GM12878 (cell line): ENCODE data around the gene CELF2. TPM values are rescaled to one million over a fixed set of nuclear protein-coding genes. Genes with fewer than 3 reads are reported as not detected.

Source experiments
- ATAC-seq: fragments of 200-7000 bp; cut with Tn5 transposase; 3 replicates; pipeline ENCODE4 v1.9.1; 2020; ENCODE audit warnings: mild to moderate bottlenecking, moderate library complexity
- BruUV-seq: library from RNA; stranded (reverse); fragments of 400-500 nt; replicated peaks from 2 replicates; lab custom pipeline; 2021; lab: Mats Ljungman, UMichigan
- CTCF ChIA-PET: fragments of 300-600 bp; sonication (Branson Sonifier 250); formaldehyde crosslinking; extraction: SDS; loops from one replicate; lab custom pipeline; 2021; ENCODE audit warnings: inconsistent platforms; lab: Yijun Ruan, JAX
- POLR2A ChIA-PET: fragments of 350-600 bp; formaldehyde crosslinking; extraction: SDS; loops from one replicate; lab custom pipeline; 2021; ENCODE audit warnings: inconsistent platforms; lab: Charles Lee
- RAD21 ChIA-PET: fragments of 300-600 bp; sonication (Branson Sonifier 250); formaldehyde crosslinking; loops from one replicate; lab custom pipeline; 2023; ENCODE audit warnings: antibody characterized with exemption; ENCODE audit not compliant: unreplicated experiment; lab: Charles Lee
- SMC1A ChIA-PET: fragments of 300-600 bp; sonication (Branson Sonifier 250); formaldehyde crosslinking; loops from one replicate; lab custom pipeline; 2023; ENCODE audit not compliant: unreplicated experiment, uncharacterized antibody; lab: Charles Lee
- DNase-seq: peaks from one replicate; pipeline ENCODE4 v3.0.0-alpha.2; 2011; ENCODE audit warnings: low read depth, low spot score
- FAIRE-seq: peaks from 3 replicates; lab custom pipeline; 2011; peaks lifted over from hg19 to GRCh38; lab: Jason Lieb, UNC
- H2AFZ ChIP-seq: 2 replicates; pipeline ENCODE4 v1.6.0; 2011; ENCODE audit warnings: low read depth, low read length, control low read depth; ENCODE audit not compliant: control insufficient read depth
- H3K27ac ChIP-seq: 2 replicates; pipeline ENCODE4 v1.5.1; 2011; ENCODE audit warnings: control low read depth; ENCODE audit not compliant: control insufficient read depth, insufficient read depth
- H3K27me3 ChIP-seq, 2 experiments: replicated peaks in 1 of 2; 2 replicates each; pipeline versions ENCODE4 v1.6.0 to v1.6.1; 2011; ENCODE audit warnings: low read length in 1 of 2; ENCODE audit not compliant: control insufficient read depth in 2 of 2, insufficient read depth in 2 of 2
- H3K36me3 ChIP-seq, 2 experiments: 2 replicates each; pipeline ENCODE4 v1.5.1; 2011; ENCODE audit warnings: low read length in 1 of 2; ENCODE audit not compliant: control insufficient read depth in 2 of 2, insufficient read depth in 2 of 2
- H3K4me1 ChIP-seq: 2 replicates; pipeline ENCODE4 v1.6.1; 2011; ENCODE audit warnings: mild to moderate bottlenecking, low read length, moderate library complexity, mixed read lengths; ENCODE audit not compliant: control insufficient read depth, insufficient read depth
- H3K4me2 ChIP-seq: 2 replicates; pipeline ENCODE4 v1.6.0; 2011; ENCODE audit warnings: control low read depth; ENCODE audit not compliant: control insufficient read depth, insufficient read depth
- H3K4me3 ChIP-seq: fragments of 200-600 bp; sonication (generic); 2 replicates; pipeline ENCODE4 v1.5.1; 2016
- H3K79me2 ChIP-seq: 2 replicates; pipeline ENCODE4 v1.6.0; 2011; ENCODE audit warnings: low read length; ENCODE audit not compliant: control insufficient read depth, insufficient read depth
- H3K9ac ChIP-seq: 2 replicates; pipeline ENCODE4 v1.8.0; 2011; ENCODE audit warnings: low read length, control low read depth, mixed read lengths; ENCODE audit not compliant: control insufficient read depth, insufficient read depth
- H3K9me3 ChIP-seq: replicated peaks from 3 replicates; pipeline ENCODE4 v1.5.1; 2011; ENCODE audit warnings: mild to moderate bottlenecking, low read length; ENCODE audit not compliant: control insufficient read depth, insufficient read depth
- H4K20me1 ChIP-seq: 2 replicates; pipeline ENCODE4 v1.6.0; 2011; ENCODE audit not compliant: control insufficient read depth, insufficient read depth
- ETV6 ChIP-seq, 2 experiments: fragments of 450-650 bp in 1 of 2; IDR thresholded peaks in 1 of 2; conservative IDR thresholded peaks in 1 of 2; 2 replicates each; pipeline ENCODE4 v1.6.1; 2014; ENCODE audit warnings: antibody characterized with exemption in 1 of 2, borderline replicate concordance in 1 of 2, low read depth in 1 of 2, mild to moderate bottlenecking in 1 of 2, moderate library complexity in 1 of 2
- GABPA ChIP-seq: IDR thresholded peaks from 2 replicates; pipeline ENCODE4 v1.6.1; 2014; ENCODE audit warnings: antibody characterized with exemption, low read depth, mild to moderate bottlenecking, inconsistent platforms
- IKZF1 ChIP-seq: fragments of 450-650 bp; conservative IDR thresholded peaks from 2 replicates; pipeline ENCODE4 v1.6.1; 2017; ENCODE audit warnings: antibody characterized with exemption, mild to moderate bottlenecking
- POLR2A ChIP-seq: IDR thresholded peaks from 2 replicates; pipeline ENCODE4 v1.6.1; 2011; ENCODE audit warnings: low read depth, mild to moderate bottlenecking, low read length
- ZZZ3 ChIP-seq: IDR thresholded peaks from 2 replicates; pipeline ENCODE4 v1.6.1; 2011; ENCODE audit warnings: low read depth; ENCODE audit not compliant: control insufficient read depth, insufficient read length
- WGBS: methylation state at CpG from one replicate; pipeline ENCODE4 v1.1.6; 2016; ENCODE audit warnings: low lambda C conversion rate; ENCODE audit not compliant: insufficient replicate concordance, insufficient coverage; ENCODE audit errors: missing lambda C conversion rate; 5-methylcytosine and 5-hydroxymethylcytosine counted together
- in situ Hi-C: fragments of 300-500 bp; cut with MboI; formaldehyde crosslinking; loops from 9 replicates; pipeline ENCODE4 v1.14.3; 2018; ENCODE audit warnings: mixed read lengths
- intact Hi-C: fragments of 100-400 bp; cut with micrococcal nuclease; formaldehyde crosslinking; loops from one replicate; pipeline ENCODE4 v1.14.2; 2022; ENCODE audit not compliant: unreplicated experiment
- polyA plus RNA-seq, 11 experiments: library from polyadenylated mRNA; depleted of rRNA in 4 of 11; unstranded in 6 of 11; stranded (reverse) in 5 of 11; fragments of >200 nt; fragmentation: Nextera tagmentation in 4 of 11; fragmentation: Illumina TruSeq in 1 of 11; extraction: Ambion mirVana in 4 of 11; extraction: Trizol in 1 of 11; gene quantifications; 1 replicate in 1 of 11; 2 replicates in 10 of 11; pipeline versions ENCODE4 v1.2.1 to v1.2.3, GENCODE V29; 2011 to 2016; ENCODE audit warnings: inconsistent platforms in 2 of 11, missing spikeins in 2 of 11, low read depth in 1 of 11
- total RNA-seq, 4 experiments: library from RNA; depleted of rRNA in 3 of 4; stranded (reverse); fragments of >200 nt in 3 of 4; fragmentation: Illumina TruSeq in 1 of 4; extraction: Trizol in 1 of 4; gene quantifications; 2 replicates each; pipeline versions ENCODE4 v1.2.1 to v1.2.3, GENCODE V29; 2013 to 2021
- TF ChIP-seq, protein P1 (sequence below): fragments of 450-650 bp; formaldehyde crosslinking; IDR thresholded peaks from 2 replicates; pipeline ENCODE4 v1.4.0; 2020; ENCODE audit warnings: mild to moderate bottlenecking, moderate library complexity
- TF ChIP-seq, protein P2 (sequence below), 3 experiments: IDR thresholded peaks in 2 of 3; conservative IDR thresholded peaks in 1 of 3; 2 replicates each; pipeline ENCODE4 v1.5.1; 2011; ENCODE audit warnings: low read depth in 3 of 3, low read length in 3 of 3, mild to moderate bottlenecking in 3 of 3, control low read depth in 2 of 3, moderate library complexity in 2 of 3, inconsistent platforms in 1 of 3, mixed read lengths in 1 of 3; ENCODE audit not compliant: control insufficient read depth in 2 of 3, insufficient read depth in 1 of 3; ENCODE audit errors: extremely low read depth in 1 of 3
- TF ChIP-seq, protein P3 (sequence below): fragments of 450-650 bp; formaldehyde crosslinking; IDR thresholded peaks from 2 replicates; pipeline ENCODE4 v1.5.0; 2022; ENCODE audit warnings: mild to moderate bottlenecking, missing genetic modification characterization

CELF2 gene
- total and polyA plus RNA-seq, 10 of the 15 experiments (the other 5 are each of a cell fraction or from before 2014, with no cell fraction given): 20.8 to 129 (median 86.3) TPM

DNA sequence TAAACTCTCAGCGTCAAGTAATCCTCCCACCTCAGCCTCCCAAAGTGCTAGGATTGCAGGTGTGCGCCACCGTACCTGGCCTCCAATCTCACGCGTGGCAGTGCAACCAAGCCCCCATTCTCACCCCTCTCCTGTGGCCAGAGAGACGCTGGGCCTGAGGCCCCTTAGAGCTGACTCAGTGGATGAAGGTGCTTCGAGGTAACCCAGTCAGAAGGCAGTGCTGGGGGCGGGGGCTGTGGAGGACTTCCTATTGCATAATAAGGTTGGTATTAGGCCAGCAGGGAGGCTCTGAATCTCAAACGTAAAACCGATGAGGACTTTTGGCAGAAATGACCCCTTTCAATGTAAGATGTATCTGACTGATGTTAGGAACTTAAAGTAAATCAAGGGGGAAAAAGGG, 364.5 kb downstream of the CELF2 start (continued):
- TF ChIP-seq, protein P1, sequence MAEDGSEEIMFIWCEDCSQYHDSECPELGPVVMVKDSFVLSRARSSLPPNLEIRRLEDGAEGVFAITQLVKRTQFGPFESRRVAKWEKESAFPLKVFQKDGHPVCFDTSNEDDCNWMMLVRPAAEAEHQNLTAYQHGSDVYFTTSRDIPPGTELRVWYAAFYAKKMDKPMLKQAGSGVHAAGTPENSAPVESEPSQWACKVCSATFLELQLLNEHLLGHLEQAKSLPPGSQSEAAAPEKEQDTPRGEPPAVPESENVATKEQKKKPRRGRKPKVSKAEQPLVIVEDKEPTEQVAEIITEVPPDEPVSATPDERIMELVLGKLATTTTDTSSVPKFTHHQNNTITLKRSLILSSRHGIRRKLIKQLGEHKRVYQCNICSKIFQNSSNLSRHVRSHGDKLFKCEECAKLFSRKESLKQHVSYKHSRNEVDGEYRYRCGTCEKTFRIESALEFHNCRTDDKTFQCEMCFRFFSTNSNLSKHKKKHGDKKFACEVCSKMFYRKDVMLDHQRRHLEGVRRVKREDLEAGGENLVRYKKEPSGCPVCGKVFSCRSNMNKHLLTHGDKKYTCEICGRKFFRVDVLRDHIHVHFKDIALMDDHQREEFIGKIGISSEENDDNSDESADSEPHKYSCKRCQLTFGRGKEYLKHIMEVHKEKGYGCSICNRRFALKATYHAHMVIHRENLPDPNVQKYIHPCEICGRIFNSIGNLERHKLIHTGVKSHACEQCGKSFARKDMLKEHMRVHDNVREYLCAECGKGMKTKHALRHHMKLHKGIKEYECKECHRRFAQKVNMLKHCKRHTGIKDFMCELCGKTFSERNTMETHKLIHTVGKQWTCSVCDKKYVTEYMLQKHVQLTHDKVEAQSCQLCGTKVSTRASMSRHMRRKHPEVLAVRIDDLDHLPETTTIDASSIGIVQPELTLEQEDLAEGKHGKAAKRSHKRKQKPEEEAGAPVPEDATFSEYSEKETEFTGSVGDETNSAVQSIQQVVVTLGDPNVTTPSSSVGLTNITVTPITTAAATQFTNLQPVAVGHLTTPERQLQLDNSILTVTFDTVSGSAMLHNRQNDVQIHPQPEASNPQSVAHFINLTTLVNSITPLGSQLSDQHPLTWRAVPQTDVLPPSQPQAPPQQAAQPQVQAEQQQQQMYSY: no peak
- TF ChIP-seq POLR2A: no peak

DNA sequence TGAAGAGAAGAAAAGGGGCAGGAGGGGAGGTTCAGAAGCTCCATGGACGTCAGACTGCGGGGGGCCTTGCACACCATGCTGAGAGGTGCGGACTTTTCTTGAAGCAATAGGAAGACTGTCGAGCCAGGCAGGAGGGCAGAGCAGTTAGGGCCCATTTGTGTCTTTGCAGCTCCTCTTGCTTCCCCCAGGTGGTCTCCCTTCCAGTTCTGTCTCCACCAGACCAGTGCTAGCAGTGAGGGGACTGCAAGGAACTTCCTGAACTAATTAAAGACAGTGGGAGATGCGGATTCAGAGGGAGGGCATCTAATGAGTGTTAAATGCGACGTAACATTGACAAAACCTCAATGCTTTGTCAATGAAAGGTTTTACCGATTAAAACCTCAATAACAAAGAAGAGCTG, 368.4 kb downstream of the CELF2 start:
- in situ Hi-C loops (no loop called here), intact Hi-C loops (no loop called here)
- no peak for FAIRE-seq
- Histone ChIP-seq H3K9ac (no peak overlapping the region), H3K36me3 (no peaks in the 10 kb centered on the region), H3K4me3 (no peak overlapping the region), H4K20me1 (no peaks in the 10 kb centered on the region), H3K4me2 (no peak overlapping the region), H3K79me2 (no peaks in the 10 kb centered on the region), H3K9me3 (no peaks in the 10 kb centered on the region; the same call in 2 of the 3 replicates), H3K27ac (no peak overlapping the region), H2AFZ (no peak overlapping the region), H3K27me3 (peaks cover 0 to 1% of the 10 kb centered on the region in 2 experiments; a peak in 1 of 4 replicates), H3K4me1 (no peaks in the 10 kb centered on the region)
- SMC1A ChIA-PET: interaction anchor here (1.4 kb wide), 1 partner anchor 8 kb away, joined by 3 read pairs; no protein-coding TSS in a partner anchor
- DNase-seq: no peak
- BruUV-seq: no TSS peak
- CTCF ChIA-PET: interaction anchor here (1.2 kb wide), 1 partner anchor 9 kb away, joined by 3 read pairs; no protein-coding TSS in a partner anchor
- POLR2A ChIA-PET: no interaction called here
- 37% methylated on average over 8 of the region's 8 CpGs for WGBS
- RAD21 ChIA-PET: no interaction called here
- ATAC-seq: no peak
- TF ChIP-seq IKZF1 (no peak), ZZZ3 (no peak), ETV6 (conservative IDR thresholded peaks at IDR 0.05 in 1 of 2, IDR thresholded peaks at IDR 0.05 in 1 of 2; ENCODE audit: borderline replicate concordance in 1 of 2, low read depth in 1 of 2) (no peak), GABPA (no peak)
- TF ChIP-seq, protein P2, sequence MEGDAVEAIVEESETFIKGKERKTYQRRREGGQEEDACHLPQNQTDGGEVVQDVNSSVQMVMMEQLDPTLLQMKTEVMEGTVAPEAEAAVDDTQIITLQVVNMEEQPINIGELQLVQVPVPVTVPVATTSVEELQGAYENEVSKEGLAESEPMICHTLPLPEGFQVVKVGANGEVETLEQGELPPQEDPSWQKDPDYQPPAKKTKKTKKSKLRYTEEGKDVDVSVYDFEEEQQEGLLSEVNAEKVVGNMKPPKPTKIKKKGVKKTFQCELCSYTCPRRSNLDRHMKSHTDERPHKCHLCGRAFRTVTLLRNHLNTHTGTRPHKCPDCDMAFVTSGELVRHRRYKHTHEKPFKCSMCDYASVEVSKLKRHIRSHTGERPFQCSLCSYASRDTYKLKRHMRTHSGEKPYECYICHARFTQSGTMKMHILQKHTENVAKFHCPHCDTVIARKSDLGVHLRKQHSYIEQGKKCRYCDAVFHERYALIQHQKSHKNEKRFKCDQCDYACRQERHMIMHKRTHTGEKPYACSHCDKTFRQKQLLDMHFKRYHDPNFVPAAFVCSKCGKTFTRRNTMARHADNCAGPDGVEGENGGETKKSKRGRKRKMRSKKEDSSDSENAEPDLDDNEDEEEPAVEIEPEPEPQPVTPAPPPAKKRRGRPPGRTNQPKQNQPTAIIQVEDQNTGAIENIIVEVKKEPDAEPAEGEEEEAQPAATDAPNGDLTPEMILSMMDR (IDR thresholded peaks at IDR 0.05 in 2 of 3, conservative IDR thresholded peaks at IDR 0.05 in 1 of 3; ENCODE audit: control insufficient read depth in 2 of 3, extremely low read depth in 1 of 3, insufficient read depth in 1 of 3, low read depth in 3 of 3, low read length in 3 of 3): no peak
- TF ChIP-seq, protein P3, sequence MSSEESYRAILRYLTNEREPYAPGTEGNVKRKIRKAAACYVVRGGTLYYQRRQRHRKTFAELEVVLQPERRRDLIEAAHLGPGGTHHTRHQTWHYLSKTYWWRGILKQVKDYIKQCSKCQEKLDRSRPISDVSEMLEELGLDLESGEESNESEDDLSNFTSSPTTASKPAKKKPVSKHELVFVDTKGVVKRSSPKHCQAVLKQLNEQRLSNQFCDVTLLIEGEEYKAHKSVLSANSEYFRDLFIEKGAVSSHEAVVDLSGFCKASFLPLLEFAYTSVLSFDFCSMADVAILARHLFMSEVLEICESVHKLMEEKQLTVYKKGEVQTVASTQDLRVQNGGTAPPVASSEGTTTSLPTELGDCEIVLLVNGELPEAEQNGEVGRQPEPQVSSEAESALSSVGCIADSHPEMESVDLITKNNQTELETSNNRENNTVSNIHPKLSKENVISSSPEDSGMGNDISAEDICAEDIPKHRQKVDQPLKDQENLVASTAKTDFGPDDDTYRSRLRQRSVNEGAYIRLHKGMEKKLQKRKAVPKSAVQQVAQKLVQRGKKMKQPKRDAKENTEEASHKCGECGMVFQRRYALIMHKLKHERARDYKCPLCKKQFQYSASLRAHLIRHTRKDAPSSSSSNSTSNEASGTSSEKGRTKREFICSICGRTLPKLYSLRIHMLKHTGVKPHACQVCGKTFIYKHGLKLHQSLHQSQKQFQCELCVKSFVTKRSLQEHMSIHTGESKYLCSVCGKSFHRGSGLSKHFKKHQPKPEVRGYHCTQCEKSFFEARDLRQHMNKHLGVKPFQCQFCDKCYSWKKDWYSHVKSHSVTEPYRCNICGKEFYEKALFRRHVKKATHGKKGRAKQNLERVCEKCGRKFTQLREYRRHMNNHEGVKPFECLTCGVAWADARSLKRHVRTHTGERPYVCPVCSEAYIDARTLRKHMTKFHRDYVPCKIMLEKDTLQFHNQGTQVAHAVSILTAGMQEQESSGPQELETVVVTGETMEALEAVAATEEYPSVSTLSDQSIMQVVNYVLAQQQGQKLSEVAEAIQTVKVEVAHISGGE (CRISPR knock-in tag): no peak
